ENCODE results near the gene CHGA.

GRCh38 chr14:92897922-92898565, 24.9 kb upstream of the CHGA start:
- TF ChIP-seq CTCF (IDR thresholded peaks at IDR 0.05) (no peak), SIN3A (IDR thresholded peaks at IDR 0.05; ENCODE audit: borderline replicate concordance, insufficient read depth, low read depth, low read length) (no peak), POLR2AphosphoS5 (IDR thresholded peaks at IDR 0.05; ENCODE audit: low read depth, low read length) (no peak), REST (IDR thresholded peaks at IDR 0.05; ENCODE audit: insufficient read depth in 1 of 2, low read depth in 2 of 2, low read length in 1 of 2) (no peak), TCF7L2 (IDR thresholded peaks at IDR 0.05; ENCODE audit: low read depth, low read length) (no peak)

Measured in Panc1 (cell line).